Type B pancreatic cell (in vitro differentiated cells): ENCODE measurements around the gene EIF4B. TPM values are rescaled to one million over a fixed set of nuclear protein-coding genes. Genes with fewer than 3 reads are reported as not detected.

Experiments used
- DNase-seq: peaks from one replicate; pipeline ENCODE4 v3.0.0; 2021; ENCODE audit warnings: mixed read lengths; ENCODE audit not compliant: unreplicated experiment; ENCODE audit errors: extremely low spot score
- H3K27ac Mint-ChIP-seq: 2 replicates; pipeline ENCODE4 v1.8.0; 2021; ENCODE audit warnings: mild to moderate bottlenecking, mixed read lengths
- H3K27me3 Mint-ChIP-seq: 2 replicates; pipeline ENCODE4 v1.8.0; 2021; ENCODE audit warnings: mixed read lengths
- H3K36me3 Mint-ChIP-seq: 2 replicates; pipeline ENCODE4 v1.8.0; 2021; ENCODE audit warnings: mixed read lengths
- H3K4me1 Mint-ChIP-seq: one replicate; pipeline ENCODE4 v1.8.0; 2021; ENCODE audit warnings: mixed read lengths; ENCODE audit not compliant: unreplicated experiment
- H3K4me3 Mint-ChIP-seq: 2 replicates; pipeline ENCODE4 v1.8.0; 2021; ENCODE audit warnings: mild to moderate bottlenecking, mixed read lengths
- H3K9me3 Mint-ChIP-seq: 2 replicates; pipeline ENCODE4 v1.8.0; 2021; ENCODE audit warnings: mixed read lengths
- CTCF ChIP-seq: fragments of 200-600 bp; sonication (generic); conservative IDR thresholded peaks from 2 replicates; pipeline ENCODE4 v1.5.0; 2021; ENCODE audit warnings: antibody characterized with exemption, mild to moderate bottlenecking
- total RNA-seq: library from RNA; stranded (reverse); gene quantifications from 2 replicates; pipeline ENCODE4 v1.2.1, GENCODE V29; 2021; ENCODE audit warnings: low replicate concordance

Gene EIF4B
- total RNA-seq, 1 donor from 2014 or later: 521 TPM

- H3K9me3 Mint-ChIP-seq: no peaks in the 10 kb centered on the region
- H3K36me3 Mint-ChIP-seq: no peaks in the 10 kb centered on the region
- H3K27me3 Mint-ChIP-seq: no peaks in the 10 kb centered on the region
- TF ChIP-seq CTCF: peak; percentile 71
- H3K4me1 Mint-ChIP-seq: peaks cover 34% of the 10 kb centered on the region
- H3K27ac Mint-ChIP-seq: peak overlapping the region; percentile 99
- DNase-seq: no peak
- peak overlapping the region; percentile 96 for H3K4me3 Mint-ChIP-seq
Measured at GRCh38 chr12:53053218-53054111, 47.2 kb downstream of the EIF4B start.

GRCh38 chr12:53054112-53054878 is 48.0 kb downstream of the EIF4B start:
- Mint-ChIP-seq H3K27me3 (no peaks in the 10 kb centered on the region), H3K27ac (peak overlapping the region; percentile 99), H3K9me3 (no peaks in the 10 kb centered on the region), H3K36me3 (no peaks in the 10 kb centered on the region), H3K4me1 (peaks cover 26% of the 10 kb centered on the region), H3K4me3 (peak overlapping the region; percentile 96)
- no peak for TF ChIP-seq CTCF
- peak; percentile 93 for DNase-seq

GRCh38 chr12:53055471-53056266 is 49.4 kb downstream of the EIF4B start:
- DNase-seq: peak; percentile 62
- H3K27me3 Mint-ChIP-seq: no peaks in the 10 kb centered on the region
- H3K27ac Mint-ChIP-seq: peak overlapping the region; percentile 56
- no peaks in the 10 kb centered on the region for H3K9me3 Mint-ChIP-seq
- peak overlapping the region; percentile 78 for H3K4me3 Mint-ChIP-seq
- no peaks in the 10 kb centered on the region for H3K36me3 Mint-ChIP-seq
- H3K4me1 Mint-ChIP-seq: peaks cover 20% of the 10 kb centered on the region
- no peak for TF ChIP-seq CTCF

GRCh38 chr12:53056296-53056695 is 50.0 kb downstream of the EIF4B start:
- Mint-ChIP-seq H3K4me3 (peak overlapping the region; percentile 38), H3K27me3 (no peaks in the 10 kb centered on the region), H3K36me3 (no peaks in the 10 kb centered on the region), H3K27ac (peak overlapping the region; percentile 48), H3K9me3 (no peaks in the 10 kb centered on the region), H3K4me1 (peaks cover 14% of the 10 kb centered on the region)
- DNase-seq: no peak
- TF ChIP-seq CTCF: no peak

- TF ChIP-seq CTCF: no peak
- no peaks in the 10 kb centered on the region for H3K9me3 Mint-ChIP-seq
- H3K4me1 Mint-ChIP-seq: peaks cover 19% of the 10 kb centered on the region
- H3K27me3 Mint-ChIP-seq: no peaks in the 10 kb centered on the region
- no peak overlapping the region for H3K27ac Mint-ChIP-seq
- DNase-seq: no peak
- H3K36me3 Mint-ChIP-seq: no peaks in the 10 kb centered on the region
- no peak overlapping the region for H3K4me3 Mint-ChIP-seq
Measured at GRCh38 chr12:53056901-53057300, 50.6 kb downstream of the EIF4B start.
